GM10266 (cell line): ENCODE measurements around the gene ETNPPL.

ENCODE experiments used
- DNase-seq: peaks from one replicate; pipeline ENCODE4 v3.0.0; 2012; ENCODE audit errors: extremely low spot score
- TF ChIP-seq, protein P1 (sequence below): IDR thresholded peaks from 2 replicates; pipeline ENCODE4 v1.5.1; 2012; ENCODE audit warnings: mild to moderate bottlenecking, low read depth; ENCODE audit not compliant: control insufficient read depth, insufficient read depth; ENCODE audit errors: missing control alignments

ETNPPL gene

DNA sequence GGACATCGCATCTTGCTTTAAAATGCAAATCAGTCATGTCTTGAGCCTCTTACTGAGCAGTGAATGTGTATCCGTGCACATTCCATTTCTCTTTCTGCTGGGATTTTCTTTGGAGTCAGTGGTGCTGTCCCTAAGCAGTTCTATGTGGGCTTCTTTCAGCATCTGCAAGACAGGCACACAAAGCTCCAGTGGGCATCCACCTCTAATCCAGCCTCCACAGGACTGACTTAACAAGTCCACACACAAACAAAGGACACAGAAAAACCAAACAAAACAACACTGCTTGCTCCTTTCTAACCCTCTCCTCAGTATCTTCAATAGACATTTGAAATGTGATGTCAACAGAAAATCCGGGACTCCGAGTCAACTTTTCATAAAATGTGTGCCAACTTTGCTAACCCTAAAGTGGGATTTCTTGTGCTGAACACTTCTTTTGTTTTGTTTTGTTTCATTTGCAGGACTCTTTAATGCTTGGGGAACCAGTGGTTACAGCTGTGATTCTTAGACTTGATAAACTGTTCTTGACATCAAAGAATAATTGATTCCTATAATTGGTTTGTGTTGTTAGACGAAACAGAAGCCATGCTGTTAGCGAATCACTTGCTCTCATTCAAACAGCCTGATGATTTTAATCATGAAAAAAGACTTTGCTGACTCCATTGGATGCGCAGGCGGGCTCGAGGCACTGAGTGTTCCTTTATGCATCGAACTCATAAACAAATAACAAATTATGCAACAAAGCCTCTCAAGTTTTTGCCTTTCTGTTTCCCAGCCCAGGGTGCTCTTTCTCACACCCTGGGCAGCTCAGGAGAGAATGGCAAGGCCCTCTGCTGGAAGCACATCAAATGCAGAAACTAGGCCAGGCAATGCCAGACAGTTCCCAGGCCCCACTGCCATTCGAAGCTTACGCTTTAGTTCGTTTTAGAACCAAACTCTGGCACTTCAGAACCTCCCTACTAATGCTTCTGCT is 20.1 kb downstream of the ETNPPL start:
- no peak for DNase-seq
- TF ChIP-seq, protein P1, sequence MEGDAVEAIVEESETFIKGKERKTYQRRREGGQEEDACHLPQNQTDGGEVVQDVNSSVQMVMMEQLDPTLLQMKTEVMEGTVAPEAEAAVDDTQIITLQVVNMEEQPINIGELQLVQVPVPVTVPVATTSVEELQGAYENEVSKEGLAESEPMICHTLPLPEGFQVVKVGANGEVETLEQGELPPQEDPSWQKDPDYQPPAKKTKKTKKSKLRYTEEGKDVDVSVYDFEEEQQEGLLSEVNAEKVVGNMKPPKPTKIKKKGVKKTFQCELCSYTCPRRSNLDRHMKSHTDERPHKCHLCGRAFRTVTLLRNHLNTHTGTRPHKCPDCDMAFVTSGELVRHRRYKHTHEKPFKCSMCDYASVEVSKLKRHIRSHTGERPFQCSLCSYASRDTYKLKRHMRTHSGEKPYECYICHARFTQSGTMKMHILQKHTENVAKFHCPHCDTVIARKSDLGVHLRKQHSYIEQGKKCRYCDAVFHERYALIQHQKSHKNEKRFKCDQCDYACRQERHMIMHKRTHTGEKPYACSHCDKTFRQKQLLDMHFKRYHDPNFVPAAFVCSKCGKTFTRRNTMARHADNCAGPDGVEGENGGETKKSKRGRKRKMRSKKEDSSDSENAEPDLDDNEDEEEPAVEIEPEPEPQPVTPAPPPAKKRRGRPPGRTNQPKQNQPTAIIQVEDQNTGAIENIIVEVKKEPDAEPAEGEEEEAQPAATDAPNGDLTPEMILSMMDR: no peak

- no peak for DNase-seq
- TF ChIP-seq, protein P1: no peak
These were observed 24.7 kb downstream of the ETNPPL start for GRCh38 chr4:108738003-108738706.

GRCh38 chr4:108731006-108731405 is 31.8 kb downstream of the ETNPPL start:
- DNase-seq: no peak
- TF ChIP-seq, protein P1: no peak

DNA sequence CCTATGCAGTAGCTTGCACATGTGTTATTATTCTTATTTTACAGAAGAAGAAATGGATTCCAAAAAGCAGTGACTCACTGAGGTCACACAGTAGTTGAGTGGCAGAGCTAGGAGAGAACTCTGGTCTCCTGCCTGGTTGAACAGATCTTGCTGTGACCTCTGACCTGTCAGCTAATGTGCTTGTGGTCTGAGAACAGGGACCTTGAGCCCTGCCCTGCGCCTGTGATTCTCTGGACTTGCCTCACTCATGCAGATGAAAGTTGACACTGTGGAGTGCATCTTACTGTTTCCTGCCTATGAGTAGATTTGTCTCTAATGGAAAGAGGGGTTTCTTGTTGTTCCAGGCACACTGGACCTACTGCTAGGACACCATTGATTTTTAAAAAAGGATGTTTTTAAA is 32.3 kb downstream of the ETNPPL start:
- DNase-seq: no peak
- TF ChIP-seq, protein P1: no peak

DNA sequence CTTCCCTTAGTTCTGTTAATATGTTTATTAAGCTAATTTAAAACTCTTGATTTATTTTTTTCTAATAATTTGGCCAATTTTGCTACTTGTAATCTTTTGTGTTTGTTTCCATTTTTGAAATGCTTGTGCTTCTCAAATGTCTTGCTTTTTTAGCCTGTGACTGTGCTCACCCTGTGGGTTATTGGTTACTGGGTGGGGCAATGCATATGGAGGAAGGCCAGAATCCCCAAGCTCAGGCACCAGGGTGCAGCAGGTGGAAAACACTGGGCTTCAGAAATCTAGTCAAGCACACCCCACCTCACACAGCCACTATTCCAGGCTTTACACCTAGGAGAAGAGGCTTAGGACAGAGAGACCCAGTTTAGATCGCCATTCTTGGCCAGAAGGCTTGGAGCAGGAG is 33.1 kb downstream of the ETNPPL start:
- DNase-seq: no peak
- TF ChIP-seq, protein P1: no peak

DNA sequence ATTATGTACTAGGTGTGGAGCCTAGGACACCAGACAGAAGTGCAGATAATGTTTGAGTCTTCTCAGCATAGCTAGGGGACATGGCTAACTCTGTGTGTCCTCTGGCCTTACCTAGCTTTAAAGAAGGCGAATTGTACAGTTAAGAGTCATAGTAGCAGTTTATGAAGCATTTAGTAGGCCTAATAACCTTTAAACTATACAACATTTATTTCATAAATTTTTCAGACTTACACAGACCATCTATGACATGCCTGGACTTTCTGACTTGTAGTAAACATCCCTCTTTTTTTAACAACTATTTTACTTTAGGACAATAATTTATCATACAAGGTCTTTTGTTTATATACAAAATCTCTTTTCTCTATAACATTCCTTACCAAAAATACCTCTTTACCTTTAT is 37.4 kb downstream of the ETNPPL start:
- TF ChIP-seq, protein P1: no peak
- DNase-seq: no peak
